Choroid plexus epithelial cell (primary cell): ENCODE measurements around the gene NEURL1B.
"Not testable (repeated sequence)": the region's sequence is repeated elsewhere in the genome, so short reads cannot be mapped to it uniquely, and the experiment has no call there.

Experiments
- DNase-seq: peaks from one replicate; pipeline ENCODE4 v3.0.0-alpha.2; 2010; ENCODE audit warnings: low read depth
- H3K4me3 ChIP-seq: 2 replicates; pipeline ENCODE4 v1.5.1; 2011; ENCODE audit warnings: low read depth, mild to moderate bottlenecking, control low read depth, low read length, moderate library complexity
- CTCF ChIP-seq: conservative IDR thresholded peaks from 2 replicates; pipeline ENCODE4 v1.5.1; 2011; ENCODE audit warnings: low read depth, mild to moderate bottlenecking, control low read depth, inconsistent platforms, low read length, moderate library complexity

NEURL1B gene

GRCh38 chr5:172670005-172670402, 28.9 kb downstream of the NEURL1B start:
- DNase-seq: no peak
- no peak overlapping the region for H3K4me3 ChIP-seq
- TF ChIP-seq CTCF: no peak

- no peak overlapping the region for H3K4me3 ChIP-seq
- no peak for TF ChIP-seq CTCF
- DNase-seq: no peak
These were observed 29.4 kb downstream of the NEURL1B start for GRCh38 chr5:172670444-172670843.

- TF ChIP-seq CTCF: no peak
- no peak overlapping the region for H3K4me3 ChIP-seq
- no peak for DNase-seq
These were observed 30.0 kb downstream of the NEURL1B start for GRCh38 chr5:172671091-172671490.

- no peak overlapping the region for H3K4me3 ChIP-seq
- DNase-seq: no peak
- no peak for TF ChIP-seq CTCF
These were observed 31.6 kb downstream of the NEURL1B start for GRCh38 chr5:172672681-172673080.

GRCh38 chr5:172674155-172674554, 33.1 kb downstream of the NEURL1B start:
- TF ChIP-seq CTCF: no peak
- no peak for DNase-seq
- no peak overlapping the region for H3K4me3 ChIP-seq

- no peak for DNase-seq
- no peak for TF ChIP-seq CTCF
- no peak overlapping the region for H3K4me3 ChIP-seq
These were observed 35.9 kb downstream of the NEURL1B start for GRCh38 chr5:172676914-172677475.

- not testable (repeated sequence) for DNase-seq, H3K4me3 ChIP-seq
These were observed 37.4 kb downstream of the NEURL1B start for GRCh38 chr5:172678362-172678874.

GRCh38 chr5:172678902-172679301, 37.8 kb downstream of the NEURL1B start:
- no peak for DNase-seq
- H3K4me3 ChIP-seq: no peak overlapping the region
- no peak for TF ChIP-seq CTCF
